UCSD-AML1 (cell line): Measurements from ENCODE around the gene NRG3.
"Not testable (repeated sequence)": the region's sequence is repeated elsewhere in the genome, so short reads cannot be mapped to it uniquely, and the experiment has no call there.

Experiments
- DNase-seq: peaks from one replicate; lab custom pipeline; 2025; ENCODE audit not compliant: unreplicated experiment; lab: John Stamatoyannopoulos, UW

Gene NRG3

DNA sequence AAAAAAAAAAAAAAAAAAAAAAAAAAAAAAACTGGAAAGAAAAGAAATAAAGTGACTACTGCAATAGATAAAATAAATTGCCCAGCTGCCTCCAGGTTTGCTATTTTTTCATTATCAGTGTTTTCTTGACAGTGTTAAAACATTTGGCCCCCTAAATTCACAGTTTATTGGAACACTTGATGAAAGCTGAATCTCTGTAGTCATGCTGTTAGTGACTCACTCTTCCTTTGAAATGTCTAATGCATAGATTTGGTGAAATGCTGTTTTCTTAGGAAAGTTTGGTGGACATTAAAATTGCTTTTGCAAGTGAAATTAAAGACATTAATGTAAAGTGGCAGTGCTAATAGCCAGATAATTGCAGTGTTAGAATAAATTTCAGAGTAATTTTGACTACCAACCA, 785.2 kb downstream of the NRG3 start:
- DNase-seq: no peak

DNA sequence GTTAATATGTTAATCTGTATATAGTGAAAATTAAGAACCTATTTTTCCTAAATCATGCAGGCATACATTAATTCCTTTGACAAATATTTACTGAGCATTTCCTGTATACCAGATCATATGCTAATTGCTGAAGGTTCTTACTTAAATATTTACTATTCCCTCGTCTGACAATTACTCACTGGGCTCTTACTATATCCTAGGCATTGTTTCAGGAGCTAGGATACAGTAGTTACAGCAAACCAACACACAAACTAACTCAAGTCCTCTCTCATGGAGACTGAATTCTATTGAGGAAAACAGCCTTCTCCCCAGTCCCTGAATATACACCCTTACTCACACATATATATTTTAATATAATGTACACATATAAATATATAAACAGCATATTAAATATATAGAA, 786.0 kb downstream of the NRG3 start:
- DNase-seq: no peak

DNA sequence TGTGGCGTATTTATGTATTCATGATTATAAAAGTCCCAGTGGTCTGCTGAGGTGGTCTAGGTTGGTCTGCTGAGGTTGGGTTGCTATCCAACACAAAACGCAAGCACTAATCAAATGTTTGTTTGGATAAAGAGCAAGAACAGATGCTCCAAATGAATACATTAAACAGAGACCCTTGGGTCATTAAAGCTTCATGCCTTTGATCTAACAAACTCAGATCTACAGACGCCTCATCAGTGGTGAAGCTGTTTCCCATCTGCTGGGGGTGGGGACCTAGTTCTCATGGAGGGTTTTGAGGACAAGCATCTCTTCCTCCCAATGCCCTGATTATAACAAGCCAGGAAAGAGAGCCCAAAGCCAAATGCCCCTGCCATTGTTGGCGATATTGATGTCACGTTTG, 786.7 kb downstream of the NRG3 start:
- DNase-seq: no peak

GRCh38 chr10:82668221-82668895, 793.4 kb downstream of the NRG3 start:
- DNase-seq: no peak

DNA sequence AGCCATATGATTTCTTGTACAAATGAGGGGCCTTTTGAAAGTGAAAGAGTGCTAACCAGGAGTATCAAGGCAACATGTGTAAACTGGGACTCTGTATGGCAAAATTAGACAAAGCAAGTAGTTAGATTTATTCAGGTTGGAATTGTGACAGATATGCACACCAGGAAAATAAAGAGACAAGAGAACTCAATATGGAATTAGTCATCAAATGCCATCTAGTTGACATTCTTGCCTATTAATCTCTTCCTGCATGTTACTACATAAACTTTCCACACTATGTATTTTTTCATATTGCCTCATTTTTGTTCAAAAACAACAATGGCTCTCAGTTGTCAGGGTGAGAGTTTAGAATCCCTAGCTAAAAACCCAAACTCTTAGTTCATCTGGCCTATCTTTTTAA, 799.0 kb downstream of the NRG3 start:
- no peak for DNase-seq

GRCh38 chr10:82677932-82678331, 802.9 kb downstream of the NRG3 start:
- not testable (repeated sequence) for DNase-seq

DNA sequence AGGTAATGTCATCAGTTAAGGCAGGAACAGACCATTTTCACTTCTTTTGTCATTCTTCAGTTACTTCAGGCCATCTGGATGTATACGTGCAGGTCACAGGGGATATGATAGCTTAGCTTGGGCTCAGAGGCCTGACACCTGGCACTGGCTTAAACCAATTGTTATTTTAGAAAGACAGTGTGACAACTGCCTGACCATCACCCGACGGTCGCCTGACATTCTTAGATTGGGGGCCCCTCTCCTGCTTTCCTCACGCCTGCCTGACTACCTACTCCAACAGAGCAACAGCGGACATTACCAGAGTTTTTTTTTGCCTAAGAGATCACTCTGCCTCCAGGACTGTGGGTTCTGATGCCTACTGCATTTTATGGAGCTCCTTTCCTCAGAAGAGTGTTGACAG, 803.5 kb downstream of the NRG3 start:
- not testable (repeated sequence) for DNase-seq

DNA sequence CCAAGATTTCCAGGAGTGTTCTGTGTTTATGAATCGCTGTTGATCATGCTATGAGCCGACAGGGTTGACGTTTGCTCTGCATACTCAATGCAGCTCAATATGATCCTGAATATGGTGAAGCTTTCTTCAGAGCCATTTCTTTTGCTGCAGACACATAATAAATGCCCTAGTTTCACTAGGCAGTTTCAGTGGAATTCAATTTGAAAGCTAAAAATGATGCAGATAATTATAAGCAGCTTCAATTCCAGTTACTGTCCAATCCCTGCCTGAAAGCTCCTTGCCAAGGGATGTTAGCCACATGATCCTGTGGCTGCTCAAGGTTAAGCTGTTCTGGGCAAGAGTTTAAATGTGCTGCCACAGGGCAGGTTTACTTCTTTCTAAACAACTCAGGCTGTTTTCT, 805.6 kb downstream of the NRG3 start:
- DNase-seq: no peak

DNA sequence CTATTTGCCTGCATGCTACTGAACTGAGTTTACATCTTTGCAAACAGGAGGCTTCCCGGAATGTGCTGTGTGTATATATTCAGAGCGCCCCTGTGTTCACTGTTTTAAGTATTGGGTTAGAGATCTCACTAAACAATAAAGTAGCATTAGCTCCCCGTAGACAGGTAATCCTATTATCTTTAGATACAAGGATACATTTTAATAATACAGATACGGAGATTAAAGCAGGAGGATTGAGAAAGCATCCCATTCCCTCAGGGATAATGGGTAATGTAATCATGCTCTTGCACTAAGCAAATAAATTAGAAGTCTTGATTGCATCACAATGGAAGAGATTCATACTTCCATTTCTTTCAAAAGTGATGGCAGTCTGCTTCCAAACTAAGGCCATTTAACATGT, 809.0 kb downstream of the NRG3 start:
- DNase-seq: no peak

GRCh38 chr10:82685087-82685486, 810.1 kb downstream of the NRG3 start:
- DNase-seq: no peak

DNA sequence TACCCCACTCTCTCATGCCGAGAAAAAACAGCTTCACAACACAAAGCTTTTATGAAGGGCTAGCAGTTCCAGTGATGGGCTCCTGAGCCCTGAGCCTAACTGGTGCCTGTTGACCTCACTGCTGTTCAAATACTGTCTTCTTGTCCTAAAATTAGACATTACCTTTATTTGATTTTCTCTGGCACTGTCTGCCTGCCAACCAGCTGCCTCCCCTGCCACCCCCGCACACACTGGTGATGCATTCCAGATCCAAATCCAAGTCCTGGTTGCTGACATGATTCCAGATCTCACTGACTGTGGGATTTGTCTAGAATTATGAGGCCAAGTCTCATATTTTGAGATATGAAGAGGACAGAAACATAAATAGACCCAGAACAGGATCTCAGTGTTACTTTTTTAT, 816.2 kb downstream of the NRG3 start:
- no peak for DNase-seq

DNA sequence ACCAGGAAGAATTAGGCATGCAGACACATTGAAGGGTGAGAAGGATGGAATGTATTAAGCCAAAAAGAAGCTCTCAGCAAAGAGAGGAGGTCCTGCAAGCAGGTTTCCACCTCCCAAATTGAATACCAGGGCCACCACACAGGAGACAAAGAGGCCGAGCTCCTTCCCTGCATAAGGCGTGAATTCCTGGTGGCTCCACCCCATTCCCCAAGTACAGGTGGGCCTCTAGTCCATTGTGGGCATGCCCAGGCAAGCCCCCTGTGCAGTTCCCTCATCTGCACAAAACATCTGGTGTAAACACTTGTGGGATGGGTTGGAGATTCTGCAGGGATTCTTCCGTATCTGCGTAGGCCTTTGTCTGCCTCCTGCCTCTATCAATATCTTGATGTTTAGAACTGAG, 817.5 kb downstream of the NRG3 start:
- DNase-seq: no peak

GRCh38 chr10:82721831-82722230, 846.8 kb downstream of the NRG3 start:
- DNase-seq: no peak

DNA sequence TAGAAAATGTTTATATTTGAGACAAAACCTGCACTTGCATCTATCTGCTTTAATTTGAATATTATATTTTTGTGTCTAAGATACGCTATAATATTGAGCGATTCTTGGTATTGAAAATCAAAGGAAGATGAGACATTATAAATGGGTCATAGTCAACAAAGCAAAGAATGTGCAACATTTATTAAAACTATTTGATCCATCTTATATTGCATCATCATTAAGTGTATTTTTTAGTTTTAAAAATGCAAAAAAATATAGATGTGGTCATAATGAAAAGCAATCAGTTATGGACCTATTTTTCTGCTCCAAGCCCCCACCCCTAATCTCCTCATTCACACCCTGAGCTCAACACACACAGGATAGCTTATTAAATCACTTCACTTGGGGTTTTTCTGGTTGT, 847.3 kb downstream of the NRG3 start:
- no peak for DNase-seq

DNA sequence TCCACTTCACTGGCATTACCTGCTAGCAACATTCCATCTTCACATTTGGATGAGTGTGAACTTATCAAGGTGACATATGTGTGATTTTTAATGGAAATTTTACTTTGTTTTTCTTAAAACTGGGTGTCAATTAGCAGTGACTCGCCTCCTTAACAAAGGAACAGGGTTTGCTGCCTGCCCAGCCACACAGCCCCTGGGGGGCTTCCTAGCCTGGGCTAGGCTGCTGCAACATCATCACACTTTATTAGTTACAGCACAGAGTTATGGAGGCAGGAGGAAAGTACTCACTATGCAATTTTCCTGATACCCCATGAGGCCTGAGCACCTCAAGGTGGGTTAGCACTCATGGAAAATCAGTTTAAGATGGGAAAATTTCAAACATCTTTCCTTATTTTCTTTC, 861.3 kb downstream of the NRG3 start:
- no peak for DNase-seq

GRCh38 chr10:82737549-82737948, 862.6 kb downstream of the NRG3 start:
- no peak for DNase-seq

DNA sequence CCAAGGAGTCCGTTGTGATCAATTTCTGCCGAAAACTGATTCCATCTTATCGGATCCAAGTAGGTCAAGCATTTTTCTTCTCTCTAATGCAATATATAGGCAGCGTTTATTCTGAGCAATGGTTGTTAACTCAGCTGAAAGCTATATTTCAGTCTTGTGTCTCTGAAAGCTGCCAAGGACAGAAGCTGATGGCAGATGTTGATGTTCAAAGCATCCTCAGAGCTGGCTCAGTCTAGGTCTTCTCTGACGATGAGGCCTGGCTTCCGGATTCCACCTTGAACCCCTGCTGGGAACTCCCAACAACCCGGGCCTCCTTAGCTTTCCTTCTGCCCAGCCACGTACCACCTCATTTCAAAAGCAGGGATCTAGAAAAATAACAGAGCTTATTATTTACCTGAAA, 863.6 kb downstream of the NRG3 start:
- DNase-seq: no peak

DNA sequence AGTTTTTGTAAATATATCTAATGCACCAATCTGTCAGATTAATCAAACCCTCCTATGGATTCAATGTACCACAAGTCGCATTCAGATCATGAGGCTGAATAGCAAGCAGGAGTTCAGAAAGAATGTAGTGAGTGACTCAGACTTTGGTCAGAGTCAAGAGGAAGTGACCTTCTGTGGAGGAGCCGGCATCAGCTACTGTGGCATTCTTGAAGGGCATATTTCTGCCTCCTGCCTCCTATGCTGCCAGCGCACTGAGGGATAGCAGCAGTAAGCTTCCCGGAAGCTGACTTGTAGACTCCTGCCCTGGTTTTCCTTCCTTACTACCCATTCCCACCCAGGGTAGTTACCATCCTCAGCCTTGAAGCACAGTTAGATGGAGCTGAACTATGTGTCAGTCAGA, 867.5 kb downstream of the NRG3 start:
- DNase-seq: no peak

- DNase-seq: no peak
Measured at GRCh38 chr10:82742898-82743297, 867.9 kb downstream of the NRG3 start.

DNA sequence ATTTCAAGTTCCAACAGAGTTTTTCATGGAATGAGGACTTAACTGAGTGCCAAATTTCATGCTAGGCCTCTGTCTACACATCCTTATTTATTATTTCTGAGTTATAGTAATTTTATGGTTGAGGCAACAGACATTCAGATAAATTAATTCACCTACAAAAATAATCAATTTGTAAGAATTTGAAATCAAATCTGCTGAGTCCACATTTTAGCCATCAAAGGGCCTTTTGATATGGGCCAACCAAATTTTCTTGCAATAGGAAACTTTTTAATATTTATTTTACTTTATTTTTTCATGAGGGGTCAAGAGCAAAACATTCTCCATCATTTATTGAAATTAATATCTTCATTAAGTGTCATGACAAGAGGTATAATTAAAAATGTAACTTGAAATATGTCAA, 875.5 kb downstream of the NRG3 start:
- DNase-seq: no peak

- DNase-seq: no peak
Measured at GRCh38 chr10:82757397-82757796, 882.4 kb downstream of the NRG3 start.

DNA sequence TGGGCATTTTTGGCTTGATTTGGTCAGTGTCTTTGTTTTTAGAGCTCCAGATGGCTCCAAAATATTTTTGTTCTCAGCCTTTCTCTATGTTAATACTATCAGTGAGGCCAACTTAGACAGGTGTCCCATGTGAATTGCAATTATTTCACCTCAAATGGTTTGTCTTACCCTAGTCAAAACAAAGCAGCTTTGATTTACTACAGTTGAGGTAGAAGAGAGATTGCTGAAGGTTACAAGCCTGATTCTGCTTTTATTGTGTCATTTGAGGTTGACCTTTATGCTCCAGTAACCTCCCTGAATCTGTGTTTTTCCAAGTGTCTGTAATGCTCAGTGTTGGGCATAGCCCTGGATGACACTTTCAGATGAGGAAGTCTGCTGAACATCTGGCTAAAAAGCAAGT, 882.9 kb downstream of the NRG3 start:
- no peak for DNase-seq

- no peak for DNase-seq
Measured at GRCh38 chr10:82759050-82759449, 884.1 kb downstream of the NRG3 start.

- no peak for DNase-seq
Measured at GRCh38 chr10:82762641-82763040, 887.6 kb downstream of the NRG3 start.
